Measurements from ENCODE around the gene CWC25.

- TF ChIP-seq CTCF (conservative IDR thresholded peaks at IDR 0.05; ENCODE audit: low read depth, low read length) (no peak), EZH2 (IDR thresholded peaks at IDR 0.05; ENCODE audit: borderline replicate concordance, low read depth, low read length, poor library complexity, severe bottlenecking) (no peak)
Observed at GRCh38 chr17:38789185-38789584, 35.9 kb downstream of the CWC25 start.
